A549 (cell line): ENCODE data around the gene TMPRSS4. TPM values are rescaled to one million over a fixed set of nuclear protein-coding genes. Genes with fewer than 3 reads are reported as not detected.

ENCODE experiments used
- ATAC-seq, 2 experiments: fragments of 200-7000 bp in 1 of 2; fragments of >200 bp in 1 of 2; cut with Nextera tagmentation in 1 of 2; cut with Tn5 transposase in 1 of 2; 3 replicates each; pipeline versions ENCODE4 v1.8.0 to v1.9.1; 2018 to 2020; ENCODE audit warnings: mild to moderate bottlenecking in 1 of 2, moderate library complexity in 1 of 2
- CTCF ChIA-PET: fragments of 300-600 bp; sonication (Branson Sonifier 250); formaldehyde crosslinking; extraction: SDS; loops from one replicate; lab custom pipeline; 2021; ENCODE audit warnings: antibody characterized with exemption, inconsistent platforms; lab: Yijun Ruan, JAX
- POLR2A ChIA-PET: fragments of 350-600 bp; formaldehyde crosslinking; extraction: SDS; loops from one replicate; lab custom pipeline; 2021; ENCODE audit warnings: antibody characterized with exemption, inconsistent platforms; lab: Yijun Ruan, JAX
- DNase-seq, 2 experiments: peaks; one replicate each; pipeline versions ENCODE4 v3.0.0 to v3.0.0-alpha.2; 2011 to 2016; ENCODE audit warnings: low read depth in 1 of 2, low spot score in 1 of 2
- FAIRE-seq: peaks from 2 replicates; lab custom pipeline; 2011; peaks lifted over from hg19 to GRCh38; lab: Jason Lieb, UNC
- H3K27ac ChIP-seq, 2 experiments: fragments of >200 bp; sonication (Bioruptor Twin); formaldehyde crosslinking; 3 replicates each; pipeline ENCODE4 v1.5.1; 2016 to 2017
- H3K4me1 ChIP-seq: fragments of >200 bp; sonication (Bioruptor Twin); formaldehyde crosslinking; 3 replicates; pipeline ENCODE4 v1.6.1; 2016
- H3K4me2 ChIP-seq: fragments of >200 bp; sonication (Bioruptor Twin); formaldehyde crosslinking; 3 replicates; pipeline ENCODE4 v1.6.1; 2016
- H3K4me3 ChIP-seq: fragments of >200 bp; sonication (Bioruptor Twin); formaldehyde crosslinking; 3 replicates; pipeline ENCODE4 v1.5.1; 2016
- H3K9me3 ChIP-seq: fragments of >200 bp; sonication (Bioruptor Twin); formaldehyde crosslinking; 3 replicates; pipeline ENCODE4 v1.6.1; 2016
- BHLHE40 ChIP-seq: IDR thresholded peaks from 2 replicates; pipeline ENCODE4 v1.6.1; 2012; ENCODE audit warnings: low read depth, low read length, inconsistent platforms
- CBX8 ChIP-seq: fragments of 200-600 bp; sonication (generic); IDR thresholded peaks from 2 replicates; pipeline ENCODE4 v1.6.1; 2016
- CHD4 ChIP-seq: fragments of 200-600 bp; sonication (generic); IDR thresholded peaks from 2 replicates; pipeline ENCODE4 v1.6.1; 2016; ENCODE audit warnings: antibody characterized with exemption, mild to moderate bottlenecking, borderline replicate concordance
- EHMT2 ChIP-seq: fragments of 200-600 bp; sonication (generic); IDR thresholded peaks from 2 replicates; pipeline ENCODE4 v1.6.1; 2016; ENCODE audit warnings: antibody characterized with exemption, low read depth, mild to moderate bottlenecking, moderate library complexity
- ESRRA ChIP-seq: fragments of 150-350 bp; IDR thresholded peaks from 2 replicates; pipeline ENCODE4 v1.6.1; 2014; ENCODE audit warnings: mild to moderate bottlenecking, low read length, borderline replicate concordance
- FOSL2 ChIP-seq, 2 experiments: fragments of 450-650 bp in 1 of 2; fragments of >200 bp in 1 of 2; sonication (Bioruptor Twin) in 1 of 2; formaldehyde crosslinking; IDR thresholded peaks; 2 replicates each; pipeline versions ENCODE4 v1.5.0 to v1.6.1; 2016 to 2020; ENCODE audit warnings: mild to moderate bottlenecking in 1 of 2, moderate library complexity in 1 of 2
- FOXS1 ChIP-seq: fragments of 250-450 bp; sonication (Bioruptor Pico); IDR thresholded peaks from 2 replicates; pipeline ENCODE4 v1.5.0; 2020; ENCODE audit warnings: mild to moderate bottlenecking, moderate library complexity
- GATA3 ChIP-seq: IDR thresholded peaks from 2 replicates; pipeline ENCODE4 v1.6.1; 2012; ENCODE audit warnings: borderline replicate concordance
- HDAC2 ChIP-seq: fragments of 200-600 bp; sonication (generic); IDR thresholded peaks from 2 replicates; pipeline ENCODE4 v1.6.1; 2016
- HOXA7 ChIP-seq: fragments of 250-450 bp; sonication (Bioruptor Pico); IDR thresholded peaks from 2 replicates; pipeline ENCODE4 v1.5.0; 2020; ENCODE audit warnings: mild to moderate bottlenecking, moderate library complexity
- HOXB13 ChIP-seq: fragments of 250-450 bp; sonication (Bioruptor Pico); IDR thresholded peaks from 2 replicates; pipeline ENCODE4 v1.5.0; 2020; ENCODE audit warnings: low read depth, mild to moderate bottlenecking, moderate library complexity
- HOXB5 ChIP-seq: fragments of 250-450 bp; sonication (Bioruptor Pico); IDR thresholded peaks from 2 replicates; pipeline ENCODE4 v1.5.0; 2020; ENCODE audit warnings: mild to moderate bottlenecking, moderate library complexity
- JUN ChIP-seq, 2 experiments: fragments of >200 bp; sonication (Bioruptor Twin); formaldehyde crosslinking; IDR thresholded peaks; 2 replicates in 1 of 2; 3 replicates in 1 of 2; pipeline ENCODE4 v1.6.1; 2016 to 2017
- KDM1A ChIP-seq: fragments of 200-600 bp; sonication (generic); IDR thresholded peaks from 2 replicates; pipeline ENCODE4 v1.6.1; 2016; ENCODE audit warnings: low read depth, mild to moderate bottlenecking
- MYC ChIP-seq: IDR thresholded peaks from 2 replicates; pipeline ENCODE4 v1.6.1; 2012; ENCODE audit warnings: mild to moderate bottlenecking, inconsistent platforms, low read length, improper control_type of control experiment, borderline replicate concordance
- NFE2L2 ChIP-seq: fragments of 150-350 bp; conservative IDR thresholded peaks from 2 replicates; pipeline ENCODE4 v1.6.1; 2014; ENCODE audit warnings: low read length
- PHF8 ChIP-seq: fragments of 200-600 bp; sonication (generic); IDR thresholded peaks from 2 replicates; pipeline ENCODE4 v1.6.1; 2016; ENCODE audit warnings: low read depth, mild to moderate bottlenecking, antibody characterized with exemption, moderate library complexity, borderline replicate concordance
- POLR2AphosphoS2 ChIP-seq: conservative IDR thresholded peaks from 2 replicates; pipeline ENCODE4 v1.6.1; 2012; ENCODE audit warnings: low read length, improper control_type of control experiment, inconsistent platforms
- RFX5 ChIP-seq: fragments of 450-650 bp; IDR thresholded peaks from 2 replicates; pipeline ENCODE4 v1.7.1; 2014; ENCODE audit warnings: antibody characterized with exemption, mild to moderate bottlenecking, moderate library complexity
- RNF2 ChIP-seq: fragments of 200-600 bp; sonication (generic); IDR thresholded peaks from 2 replicates; pipeline ENCODE4 v1.6.1; 2016; ENCODE audit warnings: low read depth, mild to moderate bottlenecking, antibody characterized with exemption, moderate library complexity, borderline replicate concordance
- SMC3 ChIP-seq: fragments of >200 bp; sonication (Bioruptor Twin); formaldehyde crosslinking; IDR thresholded peaks from 3 replicates; pipeline ENCODE4 v1.6.1; 2018; ENCODE audit warnings: inconsistent platforms
- SREBF2 ChIP-seq: fragments of 450-650 bp; IDR thresholded peaks from 2 replicates; pipeline ENCODE4 v1.6.1; 2014; ENCODE audit warnings: mild to moderate bottlenecking, moderate library complexity
- TFCP2L1 ChIP-seq: fragments of 250-450 bp; sonication (Bioruptor Pico); IDR thresholded peaks from 2 replicates; pipeline ENCODE4 v1.5.0; 2021; ENCODE audit warnings: mild to moderate bottlenecking
- TP53 ChIP-seq: fragments of 250-450 bp; sonication (Bioruptor Pico); IDR thresholded peaks from 2 replicates; pipeline ENCODE4 v1.5.0; 2021; ENCODE audit warnings: mild to moderate bottlenecking, moderate library complexity
- ZC3H11A ChIP-seq: fragments of 450-650 bp; IDR thresholded peaks from 2 replicates; pipeline ENCODE4 v1.6.1; 2014; ENCODE audit warnings: antibody characterized with exemption, mild to moderate bottlenecking
- ZSCAN20 ChIP-seq: fragments of 250-450 bp; sonication (Bioruptor Pico); IDR thresholded peaks from 2 replicates; pipeline ENCODE4 v1.8.0; 2022; ENCODE audit warnings: mild to moderate bottlenecking, moderate library complexity
- WGBS: methylation state at CpG from one replicate; pipeline ENCODE4 v1.1.6; 2017; ENCODE audit errors: missing lambda C conversion rate; 5-methylcytosine and 5-hydroxymethylcytosine counted together
- polyA plus RNA-seq, 4 experiments: library from polyadenylated mRNA; depleted of rRNA in 3 of 4; stranded (reverse); fragments of >200 nt; fragmentation: RNase III in 1 of 4; extraction: RNeasy Plus Mini Kit Qiagen cat#74134 plus additional on column Dnase treatment in 1 of 4; gene quantifications; 2 replicates in 3 of 4; 3 replicates in 1 of 4; pipeline ENCODE4 v1.2.3, GENCODE V29; 2011 to 2017
- TF ChIP-seq, protein P1 (sequence below): fragments of 150-350 bp; IDR thresholded peaks from 2 replicates; pipeline ENCODE4 v1.6.1; 2014; ENCODE audit warnings: low read depth, mild to moderate bottlenecking, low read length
- TF ChIP-seq, protein P2 (sequence below): fragments of 250-450 bp; sonication (Bioruptor Pico); IDR thresholded peaks from 2 replicates; pipeline ENCODE4 v1.5.0; 2020; ENCODE audit warnings: low read depth, mild to moderate bottlenecking, moderate library complexity
- TF ChIP-seq, protein P3 (sequence below): IDR thresholded peaks from 2 replicates; pipeline ENCODE4 v1.6.1; 2012; ENCODE audit warnings: low read depth, borderline replicate concordance

The TMPRSS4 gene
- polyA plus RNA-seq, 2 of the 4 experiments (the other 2 are of a cell fraction) = not detected

DNA sequence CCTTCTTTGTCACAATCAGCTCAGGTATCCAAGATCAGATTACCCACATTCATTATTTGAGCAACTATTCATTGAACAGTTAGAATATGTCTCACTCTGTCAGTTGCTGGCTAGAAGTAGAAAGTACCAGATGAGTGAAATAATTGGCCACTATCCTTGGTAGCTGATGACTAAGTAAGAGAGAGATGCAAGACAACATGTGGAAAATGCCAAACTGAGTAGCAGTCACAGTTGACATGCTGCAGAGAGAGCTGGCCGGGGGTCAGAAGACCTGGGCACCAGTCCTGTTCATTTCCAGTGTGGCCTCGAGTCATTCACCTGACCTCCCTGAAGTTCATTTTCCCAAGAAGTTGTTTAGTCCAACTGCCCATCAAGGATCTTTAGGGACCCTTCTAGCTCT, 32.4 kb downstream of the TMPRSS4 start (continued):
- TF ChIP-seq RNF2 (no peak), NFE2L2 (no peak)

DNA sequence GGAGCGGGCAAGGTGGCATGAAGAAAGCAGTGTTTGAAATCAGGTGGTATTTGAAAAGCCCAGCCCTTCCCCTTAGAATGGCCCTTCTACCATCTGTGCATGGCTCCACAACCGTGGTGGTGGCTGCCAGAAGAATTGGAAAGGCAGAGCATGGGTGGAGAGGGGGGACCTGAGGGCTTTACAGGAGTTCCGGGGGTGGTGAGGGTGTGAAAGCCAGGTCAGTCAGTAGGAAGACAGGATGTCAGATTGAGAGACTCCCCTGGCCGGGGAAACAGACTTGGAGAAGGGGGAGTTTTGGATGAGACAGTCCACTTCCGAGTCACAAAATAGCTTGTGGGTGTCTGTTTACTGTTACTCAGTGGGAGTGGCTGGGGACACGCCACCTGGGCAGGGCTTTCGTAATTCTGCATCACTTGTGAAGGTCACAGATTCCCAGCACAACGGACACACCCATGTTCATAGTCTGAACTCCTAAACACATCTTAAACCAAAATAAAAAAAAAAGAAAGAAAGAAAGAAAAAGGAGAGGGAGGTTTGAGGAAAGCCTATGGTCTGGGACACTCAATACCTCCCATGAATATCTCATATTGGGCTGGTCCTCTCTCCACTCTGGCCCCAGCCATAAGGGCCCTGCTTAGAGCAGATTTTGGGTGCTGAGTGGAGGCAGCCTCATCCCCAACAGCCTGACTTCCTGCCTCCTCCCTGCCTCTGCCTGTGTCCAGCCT, 34.3 kb downstream of the TMPRSS4 start:
- TF ChIP-seq GATA3 = no peak
- no peak for TF ChIP-seq RFX5
- TF ChIP-seq ZC3H11A = no peak
- no peak for TF ChIP-seq ESRRA
- no peak for TF ChIP-seq SMC3
- TF ChIP-seq MYC = no peak
- TF ChIP-seq SREBF2 = no peak
- no peak for TF ChIP-seq HOXA7 (CRISPR knock-in tag)
- TF ChIP-seq RNF2 = no peak
- no peak for TF ChIP-seq EHMT2
- TF ChIP-seq ZSCAN20 (CRISPR knock-in tag) = no peak
- no peak for TF ChIP-seq FOSL2 (IDR thresholded peaks at IDR 0.05)
- no peak for TF ChIP-seq FOSL2 (CRISPR knock-in tag; IDR thresholded peaks at IDR 0.05)
- TF ChIP-seq, protein P1, sequence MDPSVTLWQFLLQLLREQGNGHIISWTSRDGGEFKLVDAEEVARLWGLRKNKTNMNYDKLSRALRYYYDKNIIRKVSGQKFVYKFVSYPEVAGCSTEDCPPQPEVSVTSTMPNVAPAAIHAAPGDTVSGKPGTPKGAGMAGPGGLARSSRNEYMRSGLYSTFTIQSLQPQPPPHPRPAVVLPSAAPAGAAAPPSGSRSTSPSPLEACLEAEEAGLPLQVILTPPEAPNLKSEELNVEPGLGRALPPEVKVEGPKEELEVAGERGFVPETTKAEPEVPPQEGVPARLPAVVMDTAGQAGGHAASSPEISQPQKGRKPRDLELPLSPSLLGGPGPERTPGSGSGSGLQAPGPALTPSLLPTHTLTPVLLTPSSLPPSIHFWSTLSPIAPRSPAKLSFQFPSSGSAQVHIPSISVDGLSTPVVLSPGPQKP = no peak

DNA sequence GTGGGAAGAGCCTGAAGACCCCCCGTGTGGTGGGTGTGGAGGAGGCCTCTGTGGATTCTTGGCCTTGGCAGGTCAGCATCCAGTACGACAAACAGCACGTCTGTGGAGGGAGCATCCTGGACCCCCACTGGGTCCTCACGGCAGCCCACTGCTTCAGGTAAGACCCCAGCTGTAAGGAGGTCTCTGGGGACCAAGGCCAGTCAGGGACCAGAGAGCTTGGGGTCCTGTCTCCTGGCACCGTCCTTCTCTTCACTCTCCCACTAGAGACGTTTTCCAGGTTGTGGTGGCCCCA, 34.8 kb downstream of the TMPRSS4 start:
- CTCF ChIA-PET = no interaction called here
- FAIRE-seq = no peak
- no peak overlapping the region for H3K27ac ChIP-seq

More for the DNA sequence above, 34.3 kb downstream of the TMPRSS4 start:
- DNase-seq (peak in 1 of 2 experiments; percentile 16), ATAC-seq (no peak), FAIRE-seq (no peak)
- ChIA-PET CTCF (no interaction called here), POLR2A (no interaction called here)
- WGBS = 36% methylated on average over 8 of the region's 8 CpGs
- no peak overlapping the region for H3K4me3 ChIP-seq
- no peak overlapping the region for H3K27ac ChIP-seq
- no peaks in the 10 kb centered on the region for H3K4me1 ChIP-seq
- H3K9me3 ChIP-seq = no peaks in the 10 kb centered on the region
- no peak overlapping the region for H3K4me2 ChIP-seq

DNA sequence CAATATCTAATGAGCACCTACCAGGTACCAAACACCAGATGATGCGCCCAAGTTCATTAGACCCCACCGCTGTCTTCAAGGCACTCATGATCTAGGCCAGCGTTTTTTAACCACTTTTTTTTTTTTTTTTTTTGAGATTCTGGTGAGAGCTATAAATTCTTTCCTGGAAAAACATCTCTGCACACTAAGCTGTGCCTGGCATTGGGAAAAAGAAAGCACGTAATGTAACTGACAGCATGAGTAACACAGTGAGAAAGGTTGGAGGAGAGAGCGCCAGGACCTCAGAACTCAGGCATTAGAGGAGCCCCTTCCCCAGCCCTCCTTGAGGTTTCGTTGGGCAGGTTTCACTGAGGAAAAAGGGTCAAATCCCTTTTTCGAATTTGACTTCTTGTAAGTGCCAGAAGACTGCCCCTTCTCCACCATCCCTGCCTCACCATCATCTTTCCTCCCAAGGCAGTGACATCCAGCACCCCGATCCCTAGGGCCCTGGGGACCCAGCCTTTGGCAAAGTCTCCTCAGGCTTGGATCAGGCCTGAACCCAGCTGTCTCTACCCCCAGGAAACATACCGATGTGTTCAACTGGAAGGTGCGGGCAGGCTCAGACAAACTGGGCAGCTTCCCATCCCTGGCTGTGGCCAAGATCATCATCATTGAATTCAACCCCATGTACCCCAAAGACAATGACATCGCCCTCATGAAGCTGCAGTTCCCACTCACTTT, 36.0 kb downstream of the TMPRSS4 start:
- no peak overlapping the region for H3K4me3 ChIP-seq
- ATAC-seq (no peak), DNase-seq (no peak), FAIRE-seq (no peak)
- no peaks in the 10 kb centered on the region for H3K9me3 ChIP-seq
- 53% methylated on average over 11 of the region's 11 CpGs for WGBS
- ChIA-PET POLR2A (no interaction called here), CTCF (no interaction called here)
- no peak for TF ChIP-seq POLR2AphosphoS2
- TF ChIP-seq HOXB5 (CRISPR knock-in tag) = no peak
- TF ChIP-seq TFCP2L1 (CRISPR knock-in tag) = no peak
- no peak for TF ChIP-seq KDM1A
- TF ChIP-seq ZSCAN20 (CRISPR knock-in tag) = no peak
- no peak for TF ChIP-seq BHLHE40
- no peak for TF ChIP-seq GATA3
- TF ChIP-seq HDAC2 = no peak
- TF ChIP-seq JUN (IDR thresholded peaks at IDR 0.05) = no peak
- TF ChIP-seq, protein P2, sequence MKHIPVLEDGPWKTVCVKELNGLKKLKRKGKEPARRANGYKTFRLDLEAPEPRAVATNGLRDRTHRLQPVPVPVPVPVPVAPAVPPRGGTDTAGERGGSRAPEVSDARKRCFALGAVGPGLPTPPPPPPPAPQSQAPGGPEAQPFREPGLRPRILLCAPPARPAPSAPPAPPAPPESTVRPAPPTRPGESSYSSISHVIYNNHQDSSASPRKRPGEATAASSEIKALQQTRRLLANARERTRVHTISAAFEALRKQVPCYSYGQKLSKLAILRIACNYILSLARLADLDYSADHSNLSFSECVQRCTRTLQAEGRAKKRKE = no peak
- no peak for TF ChIP-seq ZC3H11A
- no peaks in the 10 kb centered on the region for H3K4me1 ChIP-seq
- H3K27ac ChIP-seq = no peak overlapping the region
- H3K4me2 ChIP-seq = no peak overlapping the region

More for the DNA sequence above, 34.8 kb downstream of the TMPRSS4 start:
- Histone ChIP-seq H3K4me2 (no peak overlapping the region), H3K4me3 (no peak overlapping the region), H3K4me1 (no peaks in the 10 kb centered on the region), H3K9me3 (no peaks in the 10 kb centered on the region)
- WGBS = 75% methylated on average over 5 of the region's 6 CpGs
- POLR2A ChIA-PET = no interaction called here
- no peak for ATAC-seq
- no peak for TF ChIP-seq PHF8
- no peak for TF ChIP-seq ESRRA
- TF ChIP-seq CBX8 = no peak
- no peak for TF ChIP-seq ZSCAN20 (CRISPR knock-in tag)
- no peak for TF ChIP-seq SREBF2
- TF ChIP-seq TP53 = no peak
- no peak for TF ChIP-seq TFCP2L1 (CRISPR knock-in tag)
- TF ChIP-seq FOXS1 (CRISPR knock-in tag) = no peak
- TF ChIP-seq HOXB13 (CRISPR knock-in tag) = no peak
- TF ChIP-seq, protein P3, sequence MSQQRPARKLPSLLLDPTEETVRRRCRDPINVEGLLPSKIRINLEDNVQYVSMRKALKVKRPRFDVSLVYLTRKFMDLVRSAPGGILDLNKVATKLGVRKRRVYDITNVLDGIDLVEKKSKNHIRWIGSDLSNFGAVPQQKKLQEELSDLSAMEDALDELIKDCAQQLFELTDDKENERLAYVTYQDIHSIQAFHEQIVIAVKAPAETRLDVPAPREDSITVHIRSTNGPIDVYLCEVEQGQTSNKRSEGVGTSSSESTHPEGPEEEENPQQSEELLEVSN = no peak
- no peak for TF ChIP-seq CHD4
- TF ChIP-seq HDAC2 = no peak
- no peak for TF ChIP-seq KDM1A
- TF ChIP-seq, all 56 proteins: peak for 0
- DNase-seq = no peak
